Fibroblast of skin of right biceps (primary cell): ENCODE results near the gene CRX.
"Not testable (repeated sequence)": the region's sequence is repeated elsewhere in the genome, so short reads cannot be mapped to it uniquely, and the experiment has no call there.

Experiments used
- DNase-seq: peaks from one replicate; pipeline ENCODE4 v3.0.0-alpha.2; 2013

Gene CRX

DNA sequence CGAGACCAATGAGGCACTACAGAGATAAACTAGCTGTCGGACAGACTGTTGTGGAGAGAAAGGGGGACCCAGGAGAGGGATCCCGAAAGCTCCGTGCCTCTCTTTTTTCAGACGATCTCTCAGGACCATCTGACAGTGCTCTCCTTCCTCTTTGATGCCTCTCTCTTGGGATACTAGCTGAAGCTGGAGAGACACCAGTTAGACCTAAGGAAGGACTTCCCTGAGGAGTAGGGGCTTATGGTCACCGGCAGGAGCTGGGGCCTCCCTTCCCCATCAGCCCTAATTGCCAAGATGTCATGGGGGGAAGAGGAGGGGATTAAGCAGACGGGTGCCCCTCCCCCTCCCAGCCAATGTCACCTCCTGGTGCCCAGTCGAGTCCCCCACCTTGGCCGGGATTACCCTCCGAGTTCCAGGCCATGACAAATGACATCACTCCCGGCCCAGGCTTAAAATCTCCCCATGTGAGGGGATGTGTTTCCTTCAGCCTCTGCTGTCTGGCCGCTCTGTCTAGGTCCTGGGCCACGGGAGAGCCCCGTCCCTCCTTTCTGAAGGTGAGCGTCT lies at the start of gene CRX:
Gene CRX, plus strand, starts transcription at position 478 of the 561 bp plus-strand sequence. CDS start 12,507 bp downstream, outside the sequence.
- DNase-seq: no peak

DNA sequence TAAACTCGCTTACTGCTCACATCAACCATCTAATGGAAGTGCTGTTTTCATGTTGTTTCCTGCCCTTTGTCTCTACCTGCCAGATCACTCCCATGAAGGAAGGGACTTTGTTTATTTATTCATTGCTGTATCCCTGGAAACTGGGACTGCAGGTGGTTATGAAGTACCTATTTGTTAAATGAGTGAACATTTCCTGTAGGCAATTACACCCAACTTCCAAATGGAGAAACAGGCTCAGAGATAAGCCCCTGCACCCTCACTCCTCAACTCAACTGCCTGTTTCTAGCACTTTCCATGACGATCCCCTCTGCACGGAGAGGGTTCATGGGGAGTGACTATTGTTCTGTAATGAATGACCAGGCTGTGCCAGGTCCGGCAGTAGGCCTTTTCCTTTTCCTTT lies 45.2 kb upstream of the CRX start:
- DNase-seq: no peak

DNA sequence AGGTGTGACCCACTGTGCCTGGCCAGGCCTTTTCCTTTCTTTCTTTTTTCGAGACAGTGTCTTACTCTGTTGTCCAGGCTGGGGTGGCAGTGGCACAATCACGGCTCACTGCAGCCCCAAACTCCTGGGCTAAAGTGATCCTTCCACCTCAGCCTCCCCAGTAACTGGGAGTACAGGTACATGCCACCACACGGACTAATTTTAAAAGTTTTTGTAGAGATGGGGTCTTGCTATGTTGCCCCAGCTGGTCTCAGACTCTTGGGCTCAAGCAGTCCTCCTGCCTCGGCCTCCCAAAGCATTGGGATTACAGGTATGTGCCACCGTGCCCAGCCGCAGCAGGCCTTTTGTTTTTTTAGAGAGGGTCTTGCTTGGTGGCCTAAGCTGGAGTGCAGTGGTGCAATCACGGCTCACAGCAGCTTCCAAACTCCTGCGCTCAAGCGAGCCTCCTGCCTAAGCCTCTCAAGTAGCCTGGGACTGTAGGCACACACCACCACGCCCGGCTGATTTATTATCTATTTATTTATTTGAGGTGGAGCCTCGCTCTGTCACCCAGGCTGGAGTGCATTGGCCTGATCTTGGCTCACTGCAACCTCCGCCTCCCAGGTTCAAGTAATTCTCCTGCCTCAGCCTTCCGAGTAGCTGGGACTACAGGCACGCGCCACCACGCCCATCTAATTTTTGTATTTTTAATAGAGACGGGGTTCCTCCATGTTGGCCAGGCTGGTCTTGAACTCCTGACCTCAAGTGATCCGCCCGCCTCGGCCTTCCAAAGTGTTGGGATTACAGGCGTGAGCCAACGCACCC lies 44.3 kb upstream of the CRX start:
- not testable (repeated sequence) for DNase-seq

DNA sequence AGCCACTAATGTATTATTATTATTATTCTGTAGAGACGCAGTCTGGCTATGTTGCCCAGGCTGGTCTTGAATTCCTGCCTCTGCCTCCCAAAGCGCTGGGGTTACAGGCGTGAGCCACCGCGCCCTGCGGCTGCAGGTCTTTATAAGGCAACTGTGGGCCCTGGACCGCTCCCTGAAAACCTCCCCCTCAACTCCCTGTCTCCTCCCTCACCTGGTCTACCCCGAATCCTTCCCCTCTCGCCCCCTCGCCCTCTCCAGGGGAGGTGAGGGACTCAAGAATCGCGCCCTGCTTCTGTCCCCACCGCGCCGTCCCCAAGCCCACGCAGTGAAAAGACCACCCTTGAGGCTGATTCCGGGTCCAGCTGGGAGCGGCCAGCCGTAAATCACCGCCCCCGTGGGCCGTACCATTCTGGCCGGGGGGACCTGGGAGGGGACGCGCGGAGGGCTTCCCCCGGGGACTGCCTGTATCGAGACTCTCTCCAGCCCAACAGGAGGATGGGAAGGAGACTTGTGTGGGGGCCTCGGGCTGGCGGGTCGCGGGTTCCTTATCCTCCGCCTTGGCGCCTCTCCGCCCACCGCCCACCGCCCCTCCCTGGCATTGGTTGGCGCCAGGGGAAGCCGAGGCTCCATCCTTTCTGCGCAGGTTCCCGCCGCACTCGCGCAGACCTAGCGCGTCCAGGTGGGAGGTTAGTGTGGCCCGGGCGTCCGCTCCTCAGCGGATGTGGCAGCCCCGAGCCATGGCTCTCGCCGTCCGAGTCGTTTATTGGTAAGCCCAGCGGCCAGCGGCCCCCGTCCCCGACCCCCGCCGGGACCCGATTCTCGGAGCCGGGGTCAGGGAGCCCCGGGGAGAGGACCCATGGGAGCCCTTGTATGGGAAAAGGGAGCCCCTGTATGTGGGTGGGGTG lies 43.4 kb upstream of the CRX start, which contains the start of gene SELENOW:
Gene SELENOW, plus strand, starts transcription at position 655 of the 905 bp plus-strand sequence. Its CDS starts 83 bp downstream, at position 738.
- DNase-seq: peak; percentile 83

DNA sequence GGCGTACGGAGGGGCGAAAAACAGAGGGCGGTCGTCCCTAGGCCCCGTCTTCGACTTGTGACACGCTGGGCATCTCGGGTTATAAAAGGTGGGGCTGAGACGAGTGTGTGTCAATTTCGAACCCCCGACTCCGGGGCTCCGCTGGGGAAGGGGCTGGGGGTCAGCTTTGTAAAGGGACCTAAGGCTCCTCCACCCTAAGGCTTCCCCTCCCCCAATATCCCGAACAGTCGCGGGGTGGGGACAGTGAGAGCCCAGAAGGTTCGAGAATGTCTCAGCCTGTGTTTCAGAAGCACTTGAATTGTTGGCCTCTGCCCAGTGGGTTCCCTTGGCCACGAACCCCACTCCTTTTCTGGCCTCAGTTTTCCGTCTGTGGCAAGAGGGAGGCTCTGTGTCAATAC lies 42.8 kb upstream of the CRX start:
- no peak for DNase-seq

DNA sequence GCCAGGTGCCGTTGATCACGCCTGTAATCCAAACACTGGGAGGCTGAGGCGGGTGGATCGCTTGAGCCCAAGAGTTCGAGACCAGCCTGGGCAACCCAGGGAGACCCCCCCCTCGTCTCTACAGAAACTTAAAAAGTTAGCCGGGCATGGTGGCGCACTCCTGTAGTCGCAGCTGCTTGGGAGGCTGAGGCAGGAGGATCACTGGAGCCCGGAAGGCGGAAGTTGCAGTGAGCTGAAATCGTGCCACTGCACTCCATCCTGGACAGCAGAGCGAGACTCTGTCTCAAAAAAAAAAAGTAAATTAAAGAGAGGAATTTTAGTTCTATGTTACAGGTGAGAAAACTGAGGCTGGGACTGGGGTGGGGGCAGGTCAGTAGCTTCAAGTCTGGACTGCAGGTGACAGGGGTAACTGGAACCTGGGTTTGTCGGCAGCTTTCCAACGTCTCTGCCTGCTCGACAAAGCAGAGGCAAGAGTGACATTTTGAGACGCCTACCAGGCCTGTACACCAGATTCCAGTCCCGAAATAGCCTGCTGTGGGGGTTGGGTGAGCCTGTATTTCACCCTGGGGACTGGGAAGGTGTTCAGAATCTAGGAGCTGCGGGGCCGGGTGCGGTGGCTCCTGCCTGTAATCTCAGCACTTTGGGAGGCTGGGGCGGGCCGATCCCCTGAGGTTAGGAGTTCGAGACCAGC lies 42.1 kb upstream of the CRX start:
- DNase-seq: peak; percentile 40

GRCh38 chr19:47780215-47780551 lies 41.6 kb upstream of the CRX start:
- no peak for DNase-seq

GRCh38 chr19:47781590-47782262 lies 40.0 kb upstream of the CRX start:
- DNase-seq: no peak

- no peak for DNase-seq
Observed at GRCh38 chr19:47786566-47786965, 35.2 kb upstream of the CRX start.

GRCh38 chr19:47787307-47787706 lies 34.4 kb upstream of the CRX start:
- DNase-seq: not testable (repeated sequence)

DNA sequence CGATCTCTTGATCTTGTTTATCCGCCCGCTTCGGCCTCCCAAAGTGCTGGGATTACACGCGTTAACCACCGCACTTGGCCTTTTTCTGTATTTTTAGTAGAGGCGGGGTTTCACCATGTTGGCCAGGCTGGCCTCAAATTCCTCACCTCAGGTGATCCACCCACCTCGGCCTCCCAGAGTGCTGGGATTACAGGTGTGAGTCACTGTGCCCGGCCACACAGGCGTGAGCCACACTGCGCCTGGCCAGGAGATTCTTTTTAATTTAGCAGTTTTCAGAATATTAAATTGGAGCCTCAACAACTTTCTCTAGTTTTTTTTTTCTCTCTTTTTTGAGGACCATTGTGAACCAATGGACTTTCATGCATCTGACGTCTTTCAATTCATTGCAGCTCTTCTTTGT lies 31.9 kb upstream of the CRX start:
- DNase-seq: not testable (repeated sequence)

DNA sequence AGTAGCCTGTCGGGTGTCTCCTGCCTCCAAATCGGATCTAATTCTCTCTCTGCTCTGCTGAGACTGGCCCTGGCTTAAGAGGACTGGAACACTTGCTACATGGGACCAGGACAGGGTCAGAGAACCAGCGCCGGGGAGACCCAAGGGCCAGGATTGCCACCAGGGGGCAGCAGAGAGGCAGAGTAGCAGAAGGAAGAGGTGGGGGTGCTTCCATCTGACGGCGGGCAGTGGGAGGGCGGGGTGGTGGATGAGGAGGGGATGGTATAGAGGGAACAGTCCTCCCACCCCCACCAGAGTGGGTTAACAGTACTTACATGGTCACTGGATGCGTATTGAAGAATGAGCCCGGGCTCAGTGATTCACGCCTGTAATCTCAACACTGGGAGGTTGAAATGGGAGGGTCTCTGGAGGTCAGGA lies 31.3 kb upstream of the CRX start:
- peak; percentile 62 for DNase-seq

DNA sequence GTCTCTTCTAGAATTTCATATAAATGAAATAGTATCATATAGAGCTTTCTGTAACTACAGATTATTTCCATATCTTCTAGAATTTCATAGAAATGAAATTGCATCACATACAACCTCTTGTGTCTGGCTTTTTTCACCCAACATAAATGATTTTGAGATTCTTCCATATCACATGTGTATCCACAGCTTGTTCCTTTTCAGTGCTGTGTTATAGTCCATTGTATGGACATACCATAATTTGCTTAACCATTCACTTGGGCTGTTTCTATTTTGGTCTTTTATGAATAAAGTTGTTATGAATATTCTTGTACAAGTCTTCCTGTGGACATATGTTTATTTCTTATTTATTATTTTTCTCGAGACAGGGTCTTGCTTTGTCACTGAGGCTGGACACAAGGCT lies 29.1 kb upstream of the CRX start:
- no peak for DNase-seq

DNA sequence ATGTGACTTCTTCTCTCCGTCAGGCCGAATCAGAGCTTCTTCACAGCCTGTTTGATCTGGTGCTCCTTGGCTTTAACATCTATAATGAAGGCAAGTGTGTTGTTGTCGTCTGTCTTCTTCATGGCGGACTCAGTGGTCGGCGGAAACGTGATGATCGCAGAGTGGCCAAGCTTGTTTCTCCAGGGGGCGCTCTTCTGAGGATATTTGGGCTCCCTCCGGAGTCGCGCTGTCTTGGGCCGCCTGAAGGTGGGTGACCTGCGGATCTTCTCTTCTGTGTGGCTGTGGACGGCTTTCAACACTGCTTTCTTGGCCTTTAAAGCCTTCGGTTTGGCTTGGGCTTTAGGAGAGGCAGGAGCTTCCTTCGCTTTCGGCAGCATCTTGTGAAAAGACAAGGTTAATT lies 27.2 kb upstream of the CRX start:
- no peak for DNase-seq

GRCh38 chr19:47796785-47797184 lies 25.0 kb upstream of the CRX start:
- DNase-seq: no peak

- no peak for DNase-seq
Observed at GRCh38 chr19:47797996-47798903, 23.5 kb upstream of the CRX start.

- no peak for DNase-seq
Observed at GRCh38 chr19:47798904-47799266, 22.9 kb upstream of the CRX start.

- no peak for DNase-seq
Observed at GRCh38 chr19:47801270-47801669, 20.5 kb upstream of the CRX start.

DNA sequence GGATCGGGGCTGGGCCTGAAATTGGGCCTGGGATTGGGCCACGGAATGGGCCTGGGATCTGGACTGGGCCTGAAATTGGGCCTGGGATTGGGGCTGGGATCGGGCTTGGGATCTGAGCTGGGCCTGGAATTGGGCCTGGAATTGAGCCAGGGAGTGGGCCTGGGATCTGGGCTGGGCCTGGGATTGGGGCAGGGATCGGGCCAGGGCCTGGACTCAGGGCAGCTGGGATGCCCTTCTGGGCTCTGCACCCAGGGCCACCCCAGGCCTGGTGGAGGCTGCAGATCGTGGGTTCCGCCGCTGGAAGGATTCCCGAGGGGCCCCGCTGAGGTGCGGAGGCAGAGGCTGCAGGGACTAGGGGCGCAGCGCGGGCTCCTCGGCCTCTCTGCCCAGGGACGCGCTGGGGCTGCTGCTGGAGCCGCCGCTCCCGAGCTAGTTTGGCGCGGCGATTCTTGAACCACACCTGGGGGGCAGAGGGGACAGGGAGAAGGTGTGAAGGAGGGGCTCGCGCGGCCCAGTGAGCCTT lies 19.2 kb upstream of the CRX start:
- DNase-seq: no peak

- DNase-seq: not testable (repeated sequence)
Observed at GRCh38 chr19:47803148-47803547, 18.6 kb upstream of the CRX start.

- not testable (repeated sequence) for DNase-seq
Observed at GRCh38 chr19:47803671-47804070, 18.1 kb upstream of the CRX start.
